ENCODE results near the gene ITSN1.

Gene ITSN1

GRCh38 chr21:33940881-33941245 is 298.6 kb downstream of the ITSN1 start:
- no peak for TF ChIP-seq CTCF (IDR thresholded peaks at IDR 0.05; ENCODE audit: extremely low read depth, missing control alignments)
- DNase-seq (ENCODE audit: low spot score) = no peak

GRCh38 chr21:33942426-33942825 is 300.1 kb downstream of the ITSN1 start:
- DNase-seq (ENCODE audit: low spot score) = no peak
- TF ChIP-seq CTCF (IDR thresholded peaks at IDR 0.05; ENCODE audit: extremely low read depth, missing control alignments) = no peak

- no peak for DNase-seq (ENCODE audit: low spot score)
- TF ChIP-seq CTCF (IDR thresholded peaks at IDR 0.05; ENCODE audit: extremely low read depth, missing control alignments) = no peak
These were observed 301.0 kb downstream of the ITSN1 start for GRCh38 chr21:33943293-33943692.

GRCh38 chr21:33944185-33944763 is 302.0 kb downstream of the ITSN1 start:
- DNase-seq (ENCODE audit: low spot score) = no peak
- no peak for TF ChIP-seq CTCF (IDR thresholded peaks at IDR 0.05; ENCODE audit: extremely low read depth, missing control alignments)

GRCh38 chr21:33945652-33946270 is 303.5 kb downstream of the ITSN1 start:
- TF ChIP-seq CTCF (IDR thresholded peaks at IDR 0.05; ENCODE audit: extremely low read depth, missing control alignments) = no peak
- DNase-seq (ENCODE audit: low spot score) = no peak

GRCh38 chr21:33947451-33948095 is 305.3 kb downstream of the ITSN1 start:
- DNase-seq (ENCODE audit: low spot score) = peak; percentile 73
- TF ChIP-seq CTCF (IDR thresholded peaks at IDR 0.05; ENCODE audit: extremely low read depth, missing control alignments) = no peak

GRCh38 chr21:33948096-33948950 is 306.0 kb downstream of the ITSN1 start:
- no peak for TF ChIP-seq CTCF (IDR thresholded peaks at IDR 0.05; ENCODE audit: extremely low read depth, missing control alignments)
- peak; percentile 56 for DNase-seq (ENCODE audit: low spot score)

Data from GM20000 (cell line).